Body of pancreas (tissue), 4 donors: ENCODE measurements around the gene TRIP13.

Experiments used
- POLR2A ChIP-seq, 3 donors: fragments of 450-650 bp; IDR thresholded peaks; one replicate each; pipeline ENCODE4 v1.6.1; 2016; ENCODE audit warnings: antibody characterized with exemption in 3 of 3, mild to moderate bottlenecking in 2 of 3
- TF ChIP-seq, protein P1 (sequence below), 7 experiments: fragments of 450-650 bp in 4 of 7; fragments of 200-600 bp in 3 of 7; sonication (generic) in 3 of 7; IDR thresholded peaks; one replicate each; pipeline ENCODE4 v1.5.1; 2016 to 2019; ENCODE audit warnings: antibody characterized with exemption in 7 of 7

- TF ChIP-seq, protein P1, sequence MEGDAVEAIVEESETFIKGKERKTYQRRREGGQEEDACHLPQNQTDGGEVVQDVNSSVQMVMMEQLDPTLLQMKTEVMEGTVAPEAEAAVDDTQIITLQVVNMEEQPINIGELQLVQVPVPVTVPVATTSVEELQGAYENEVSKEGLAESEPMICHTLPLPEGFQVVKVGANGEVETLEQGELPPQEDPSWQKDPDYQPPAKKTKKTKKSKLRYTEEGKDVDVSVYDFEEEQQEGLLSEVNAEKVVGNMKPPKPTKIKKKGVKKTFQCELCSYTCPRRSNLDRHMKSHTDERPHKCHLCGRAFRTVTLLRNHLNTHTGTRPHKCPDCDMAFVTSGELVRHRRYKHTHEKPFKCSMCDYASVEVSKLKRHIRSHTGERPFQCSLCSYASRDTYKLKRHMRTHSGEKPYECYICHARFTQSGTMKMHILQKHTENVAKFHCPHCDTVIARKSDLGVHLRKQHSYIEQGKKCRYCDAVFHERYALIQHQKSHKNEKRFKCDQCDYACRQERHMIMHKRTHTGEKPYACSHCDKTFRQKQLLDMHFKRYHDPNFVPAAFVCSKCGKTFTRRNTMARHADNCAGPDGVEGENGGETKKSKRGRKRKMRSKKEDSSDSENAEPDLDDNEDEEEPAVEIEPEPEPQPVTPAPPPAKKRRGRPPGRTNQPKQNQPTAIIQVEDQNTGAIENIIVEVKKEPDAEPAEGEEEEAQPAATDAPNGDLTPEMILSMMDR (IDR thresholded peaks at IDR 0.05): no peak
- TF ChIP-seq POLR2A (IDR thresholded peaks at IDR 0.05): no peak
Measured at GRCh38 chr5:937151-937924, 44.7 kb downstream of the TRIP13 start.
